DMS 273 treated with DMSO at 0.1 percent for 48 hours (cell line): Measurements from ENCODE around the gene ARCN1.
"Not testable (repeated sequence)": the region's sequence is repeated elsewhere in the genome, so short reads cannot be mapped to it uniquely, and the experiment has no call there.

Source experiments
- DNase-seq: peaks from one replicate; lab custom pipeline; 2025; lab: John Stamatoyannopoulos, UW

The ARCN1 gene

GRCh38 chr11:118606157-118606843 is 34.1 kb downstream of the ARCN1 start:
- DNase-seq: no peak

- no peak for DNase-seq
Observed at GRCh38 chr11:118606844-118607228, 34.6 kb downstream of the ARCN1 start.

DNA sequence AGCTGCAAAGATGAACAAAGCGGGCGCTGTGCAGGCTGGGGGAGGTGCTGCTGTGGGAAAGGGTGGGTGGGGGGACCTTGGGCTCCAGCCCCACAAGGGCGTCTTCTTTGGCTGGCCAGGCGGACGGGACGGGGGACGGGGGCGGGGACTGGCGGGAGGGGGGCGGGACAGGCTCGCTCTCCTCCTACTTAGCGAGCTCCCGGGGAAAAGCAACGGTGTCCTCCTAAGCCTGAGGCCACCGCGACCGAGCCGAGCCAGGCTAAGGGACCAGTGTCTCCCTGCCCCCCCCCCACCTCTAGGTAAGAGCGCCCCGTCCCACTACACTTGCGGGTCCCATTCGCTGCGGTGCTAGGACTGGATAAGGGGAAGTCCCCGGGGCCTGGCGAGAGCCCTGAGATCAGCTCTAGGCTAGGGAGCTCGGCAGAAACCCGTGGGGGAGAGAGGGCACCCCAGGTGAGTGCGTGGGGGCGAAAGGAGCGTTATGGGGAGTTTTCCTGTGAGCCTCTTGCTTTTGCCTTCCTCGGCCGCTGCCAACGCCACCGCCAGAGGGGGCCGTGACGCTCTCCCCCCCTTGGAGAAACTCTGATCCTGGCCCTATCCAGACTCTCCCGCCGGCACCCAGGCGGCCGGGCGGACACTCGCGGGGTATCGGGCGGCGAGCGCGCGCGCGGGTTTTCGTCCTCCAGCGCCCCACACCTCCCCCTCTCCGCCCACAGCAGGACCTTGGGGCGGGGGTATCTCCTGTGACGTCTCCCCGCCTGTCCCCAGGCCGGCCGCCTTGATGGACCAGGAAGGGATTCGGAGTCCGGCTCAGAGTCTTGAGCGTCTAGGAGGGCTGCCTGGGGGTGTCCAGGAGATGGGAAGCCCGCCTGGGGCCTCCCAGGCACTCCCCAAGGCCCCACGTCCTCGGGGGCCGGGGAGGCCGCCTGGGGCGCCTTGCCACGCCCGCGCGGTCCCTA is 35.5 kb downstream of the ARCN1 start, which contains the start of gene PHLDB1:
PHLDB1 (plus strand) TSS at position 215 of the 959 bp plus-strand sequence. CDS start 6,222 bp downstream, outside the sequence.
- no peak for DNase-seq

GRCh38 chr11:118608360-118609227 is 36.4 kb downstream of the ARCN1 start:
- no peak for DNase-seq

DNA sequence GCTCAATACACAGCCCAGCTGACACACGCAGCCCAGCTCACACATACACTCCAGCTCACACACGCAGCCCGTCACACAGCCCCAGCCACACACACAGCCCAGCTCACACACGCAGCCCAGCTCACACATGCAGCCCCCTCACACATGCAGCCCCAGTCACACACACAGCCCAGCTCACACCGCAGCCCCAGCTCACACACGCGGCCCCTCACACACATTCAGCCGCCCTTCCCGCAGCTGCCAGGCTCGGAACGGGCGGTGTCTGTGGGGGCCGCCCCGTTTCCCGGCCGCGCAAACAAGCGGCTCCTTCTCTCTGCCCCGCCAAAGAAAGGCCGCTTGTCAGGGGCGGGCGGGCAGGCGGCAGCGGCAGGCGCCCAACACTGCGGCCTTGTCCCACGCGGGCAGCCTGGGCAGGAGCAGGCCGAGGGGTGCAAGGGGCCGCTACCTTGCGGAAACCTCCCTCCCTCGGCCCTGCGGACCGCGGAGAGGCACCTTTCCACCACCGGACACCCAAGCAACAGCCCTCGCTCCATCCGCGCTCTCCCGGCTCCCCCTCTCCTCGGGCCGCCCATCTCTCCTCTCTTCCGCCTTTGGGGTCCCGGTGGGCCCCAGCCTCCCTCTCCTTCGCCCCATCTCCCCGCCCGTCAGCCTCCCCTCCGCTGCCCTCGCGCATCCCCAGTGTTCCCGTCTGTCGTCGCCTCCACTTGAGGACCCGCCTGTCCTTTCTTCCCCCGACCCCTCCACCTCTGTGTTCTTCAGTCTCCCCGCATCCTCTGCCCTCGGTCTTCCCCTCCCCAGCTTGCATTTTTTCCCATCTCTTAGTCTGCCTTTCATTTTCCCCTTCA is 37.4 kb downstream of the ARCN1 start:
- DNase-seq: no peak

- DNase-seq: no peak
Observed at GRCh38 chr11:118610225-118610772, 38.1 kb downstream of the ARCN1 start.

DNA sequence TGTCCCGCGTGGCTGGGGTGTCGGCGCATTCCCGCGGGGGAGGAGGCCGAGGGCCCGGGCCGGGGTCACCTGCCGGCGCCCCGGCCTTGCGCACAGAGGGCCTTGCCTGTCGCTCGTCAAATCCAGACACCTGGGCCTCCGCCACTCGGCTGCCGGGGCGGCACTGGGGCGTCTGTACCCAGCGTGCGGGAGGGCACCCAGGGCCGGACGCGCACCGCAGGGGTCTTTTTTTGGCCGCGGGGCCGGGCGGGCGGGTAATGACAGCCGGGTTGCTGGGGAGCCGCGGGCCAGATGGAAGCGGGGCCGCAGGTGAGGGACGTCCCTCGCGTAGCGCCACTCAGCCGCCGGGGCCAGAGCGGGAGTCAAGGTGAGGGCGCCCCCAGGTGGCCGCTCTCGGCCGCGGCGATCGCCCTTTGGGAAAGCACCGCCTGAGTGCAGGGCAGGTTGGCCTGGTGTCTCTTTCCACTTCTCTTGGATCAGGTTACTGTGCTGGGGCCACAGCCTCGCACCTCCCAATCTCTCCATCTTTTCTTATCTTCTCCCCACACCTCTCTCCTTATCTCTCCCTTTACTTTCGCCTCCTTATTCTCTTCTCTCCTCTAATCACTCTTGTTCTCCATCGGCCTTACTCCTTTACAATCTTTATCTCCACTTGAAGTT is 38.7 kb downstream of the ARCN1 start:
- DNase-seq: no peak

DNA sequence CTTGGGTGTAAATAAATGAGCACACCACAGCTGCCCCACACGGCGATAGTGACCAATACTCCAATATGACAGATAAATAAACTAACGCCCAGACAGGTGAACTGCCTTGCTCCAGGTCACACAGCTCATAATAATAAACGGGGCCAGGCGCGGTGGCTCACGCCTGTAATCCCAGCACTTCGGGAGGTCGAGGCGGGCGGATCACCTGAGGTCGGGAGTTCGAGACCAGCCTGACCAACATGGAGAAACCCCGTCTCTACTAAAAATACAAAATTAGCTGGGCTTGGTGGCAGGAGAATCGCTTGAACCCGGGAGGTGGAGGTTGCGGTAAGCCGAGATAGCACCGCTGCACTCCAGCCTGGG is 39.2 kb downstream of the ARCN1 start:
- not testable (repeated sequence) for DNase-seq

DNA sequence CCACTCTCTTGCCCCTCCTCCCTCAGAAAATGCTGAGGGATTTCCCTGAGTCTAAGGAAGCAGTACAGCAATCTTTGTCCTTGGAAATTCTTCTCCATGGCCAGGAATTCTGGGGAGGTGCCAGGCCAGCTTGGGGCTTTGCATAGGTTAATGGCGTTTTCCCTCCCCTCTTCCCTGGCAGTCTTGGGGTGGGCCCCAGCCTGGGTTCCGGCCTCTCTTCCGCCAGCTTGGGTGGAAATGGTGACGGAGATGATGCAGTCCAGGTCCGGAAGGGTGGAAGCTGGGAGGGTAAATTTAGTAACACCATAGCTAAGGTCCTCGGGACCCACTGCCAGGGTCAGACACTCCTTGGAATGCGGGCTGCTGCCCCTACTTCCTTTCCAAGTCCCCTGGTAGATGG is 40.2 kb downstream of the ARCN1 start:
- no peak for DNase-seq

GRCh38 chr11:118614511-118614910 is 42.3 kb downstream of the ARCN1 start:
- no peak for DNase-seq

DNA sequence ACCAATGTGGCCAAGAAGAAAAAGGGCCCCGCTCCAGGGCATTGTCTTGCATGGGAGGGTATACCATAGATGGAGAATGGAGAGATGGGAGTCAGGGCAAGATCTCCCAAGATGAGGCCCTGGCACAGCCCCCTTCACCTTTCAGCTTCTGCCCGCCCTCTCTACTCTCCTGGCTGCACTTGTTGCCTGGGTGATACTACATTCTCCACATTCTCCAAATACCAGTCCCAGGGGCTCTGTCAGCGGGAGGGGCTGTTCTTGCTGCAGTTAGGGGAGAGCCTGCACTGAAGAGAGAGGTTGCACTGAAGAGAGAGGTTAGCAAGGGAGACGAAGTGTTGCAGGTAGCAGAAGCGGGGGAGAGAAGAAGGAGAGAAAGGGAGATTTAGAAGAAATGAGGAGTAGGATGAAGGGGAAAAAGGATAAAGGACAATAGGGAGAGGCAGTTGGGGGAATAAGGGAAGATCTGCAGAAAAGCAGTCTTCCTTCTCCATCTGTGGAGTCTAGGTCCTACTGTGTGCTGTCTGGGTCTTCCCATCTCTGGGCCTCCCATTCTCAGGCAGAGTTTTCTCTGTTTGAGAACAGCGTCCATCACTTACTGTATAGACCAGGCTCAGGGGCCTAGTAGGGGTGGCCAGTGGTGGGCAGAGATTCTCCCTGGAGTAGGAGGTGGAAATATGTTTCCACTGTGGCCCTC is 43.2 kb downstream of the ARCN1 start:
- no peak for DNase-seq

- DNase-seq: no peak
Observed at GRCh38 chr11:118615976-118616371, 43.8 kb downstream of the ARCN1 start.

- DNase-seq: no peak
Observed at GRCh38 chr11:118618115-118618990, 46.1 kb downstream of the ARCN1 start.

DNA sequence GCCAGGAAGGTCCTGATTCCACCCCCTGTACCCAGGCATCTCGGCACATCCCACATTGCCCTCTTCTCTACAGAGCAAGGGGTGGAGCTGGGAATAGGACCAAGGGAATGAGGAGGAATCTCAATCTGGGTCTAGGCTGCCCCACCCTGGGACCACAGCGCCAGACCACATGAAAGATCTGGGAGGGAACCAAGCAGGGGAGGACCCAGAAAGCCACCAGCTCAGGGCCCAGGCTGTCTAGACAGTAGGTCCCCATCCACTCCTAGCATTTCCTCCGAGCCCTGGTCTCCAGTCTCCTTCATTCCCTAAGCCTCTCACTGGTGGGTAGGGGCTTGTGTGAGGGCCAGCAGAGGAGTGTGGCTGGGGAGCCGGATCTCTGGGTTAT is 46.8 kb downstream of the ARCN1 start:
- no peak for DNase-seq

DNA sequence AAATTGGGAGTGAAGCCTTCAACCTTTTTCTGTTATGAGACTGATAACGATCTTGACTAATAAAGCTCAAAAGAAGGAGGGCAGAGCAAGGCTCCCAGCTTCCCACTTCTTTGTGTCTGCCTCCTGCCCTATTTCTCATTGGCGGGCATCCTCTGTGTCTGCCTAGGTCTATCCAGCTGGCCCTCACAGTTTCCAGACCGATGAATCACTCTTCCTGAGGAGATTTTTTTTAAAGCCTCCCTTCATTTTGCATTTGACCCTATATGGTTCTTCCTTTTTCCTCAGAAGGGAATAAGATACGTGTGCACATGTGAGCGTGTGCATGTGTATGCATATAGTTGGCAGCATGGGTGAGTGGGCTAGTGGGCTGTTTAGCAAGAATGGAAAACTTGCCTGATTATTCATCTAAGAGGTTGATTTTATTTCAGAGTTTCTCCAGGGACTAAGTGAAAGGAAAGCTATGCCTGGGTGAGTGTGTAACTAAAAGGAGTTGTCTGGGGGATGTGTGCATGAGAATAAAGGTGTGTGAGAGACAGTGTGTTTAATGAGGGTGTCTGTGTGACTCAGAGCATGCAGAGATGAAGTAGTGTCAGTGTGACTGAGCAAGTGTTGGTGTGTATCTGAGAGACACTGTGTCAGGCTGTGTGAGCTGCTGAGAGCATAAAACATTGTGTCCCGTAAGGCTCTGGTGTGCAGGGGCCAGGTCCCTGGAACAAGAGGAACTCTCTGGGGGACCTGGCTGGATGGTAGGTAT is 47.4 kb downstream of the ARCN1 start:
- peak; percentile 71 for DNase-seq

GRCh38 chr11:118620529-118621070 is 48.4 kb downstream of the ARCN1 start:
- no peak for DNase-seq

DNA sequence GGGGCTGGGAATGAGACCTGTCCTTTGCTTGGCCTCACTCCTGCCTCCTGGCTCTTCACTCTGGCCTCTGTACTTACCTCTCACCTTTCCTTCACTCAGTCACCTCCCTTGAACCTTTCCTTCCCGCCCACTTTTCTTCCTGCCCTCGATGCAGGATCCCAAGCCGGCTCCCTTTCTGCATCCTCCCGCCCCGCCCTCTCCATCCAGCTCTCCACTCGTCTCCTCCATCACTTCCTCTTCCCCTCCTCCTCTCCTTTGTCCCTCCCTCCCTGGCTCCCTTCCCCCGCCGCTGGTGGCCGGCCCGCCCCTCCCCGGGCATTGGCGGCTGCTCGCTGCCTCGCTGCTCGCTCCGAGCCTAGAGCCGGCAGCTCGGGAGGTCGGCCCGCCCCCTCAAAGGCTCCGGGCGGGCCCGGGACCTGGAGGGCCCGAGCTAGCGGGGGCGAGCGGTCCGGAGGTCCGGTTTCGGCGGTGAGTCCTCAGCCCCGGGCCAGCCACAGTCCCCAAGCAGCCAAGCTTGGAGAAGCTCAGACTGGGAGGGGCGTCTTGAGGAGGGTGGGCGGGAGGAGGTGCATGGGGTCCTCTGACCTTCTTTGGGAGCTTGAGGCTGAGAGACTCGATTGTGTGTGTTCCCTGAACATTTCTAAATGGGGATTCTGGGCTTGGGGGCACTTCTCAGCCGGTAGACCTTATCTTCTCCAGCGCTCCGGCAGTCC is 49.0 kb downstream of the ARCN1 start:
- DNase-seq: peak; percentile 60
